HCT116 (cell line): ENCODE measurements around the gene BCAR1.

Experiments used
- CTCF ChIP-seq, 3 experiments: fragments of 200-600 bp in 1 of 3; sonication (generic) in 1 of 3; IDR thresholded peaks in 2 of 3; conservative IDR thresholded peaks in 1 of 3; 2 replicates each; pipeline ENCODE4 v1.5.1; 2012 to 2017; ENCODE audit warnings: low read depth in 2 of 3, low read length in 2 of 3, antibody characterized with exemption in 1 of 3, borderline replicate concordance in 1 of 3, control low read depth in 1 of 3, mild to moderate bottlenecking in 1 of 3, mixed read lengths in 1 of 3, mixed run types in 1 of 3, moderate library complexity in 1 of 3; ENCODE audit not compliant: insufficient read depth in 1 of 3
- POLR2AphosphoS5 ChIP-seq: IDR thresholded peaks from 2 replicates; pipeline ENCODE4 v1.6.1; 2011; ENCODE audit warnings: mild to moderate bottlenecking, low read depth, low read length, moderate library complexity

GRCh38 chr16:75231570-75231969 is 19.9 kb downstream of the BCAR1 start:
- TF ChIP-seq CTCF (IDR thresholded peaks at IDR 0.05 in 2 of 3, conservative IDR thresholded peaks at IDR 0.05 in 1 of 3; ENCODE audit: borderline replicate concordance in 1 of 3, insufficient read depth in 1 of 3, low read depth in 2 of 3, low read length in 2 of 3) (no peak), POLR2AphosphoS5 (no peak)
